NCI-H2081 (cell line): ENCODE measurements around the gene MAP3K5.

Source experiments
- DNase-seq, 2 experiments: peaks; one replicate each; lab custom pipeline; 2025; lab: John Stamatoyannopoulos, UW

The MAP3K5 gene

GRCh38 chr6:136517002-136517401 lies 275.3 kb downstream of the MAP3K5 start:
- peak in 1 of 2 experiments; percentile 58 for DNase-seq

- DNase-seq = no peak
Observed at GRCh38 chr6:136514591-136514990, 277.7 kb downstream of the MAP3K5 start.

GRCh38 chr6:136511926-136512325 lies 280.4 kb downstream of the MAP3K5 start:
- no peak for DNase-seq

- no peak for DNase-seq
Observed at GRCh38 chr6:136511397-136511796, 280.9 kb downstream of the MAP3K5 start.

- no peak for DNase-seq
Observed at GRCh38 chr6:136510782-136511181, 281.5 kb downstream of the MAP3K5 start.

GRCh38 chr6:136510299-136510698 lies 282.0 kb downstream of the MAP3K5 start:
- no peak for DNase-seq

GRCh38 chr6:136508725-136509392 lies 283.4 kb downstream of the MAP3K5 start:
- DNase-seq = no peak
